ENCODE measurements around the gene PROKR2.

PROKR2 gene

DNA sequence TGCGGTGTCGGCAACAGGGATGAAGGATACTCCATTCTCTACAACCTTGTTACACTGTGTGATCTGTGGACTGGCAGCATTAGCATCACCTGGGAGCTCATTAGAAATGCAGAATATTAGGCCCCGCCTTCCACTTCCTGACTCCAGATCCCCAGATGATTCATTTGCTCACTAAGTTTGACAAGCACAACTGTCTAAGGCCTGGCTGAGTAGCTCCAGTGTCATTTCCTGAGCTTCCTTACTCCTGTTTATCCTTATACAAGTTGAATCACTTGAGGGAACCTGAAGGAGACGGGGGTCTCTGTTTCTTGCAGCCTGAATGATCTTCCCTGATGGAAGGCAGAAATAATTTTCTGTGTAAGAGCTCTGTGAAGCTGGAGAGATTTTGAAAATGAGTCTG lies 32.7 kb upstream of the PROKR2 start:
- Histone ChIP-seq H3K4me1 (ENCODE audit: control insufficient read depth in 1 of 2, insufficient read depth in 2 of 2, low read length in 2 of 2) (no peaks in the 10 kb centered on the region), H3K36me3 (ENCODE audit: control insufficient read depth in 1 of 2, insufficient read depth in 2 of 2, low read length in 2 of 2) (no peaks in the 10 kb centered on the region), H3K4me3 (ENCODE audit: low read depth in 1 of 2, low read length in 2 of 2) (no peak overlapping the region), H3K9ac (ENCODE audit: low read depth in 1 of 2, low read length in 2 of 2) (no peak overlapping the region), H3K27ac (ENCODE audit: low read depth, low read length) (no peak overlapping the region), H3K9me3 (ENCODE audit: control insufficient read depth in 1 of 2, low read length in 2 of 2) (no peaks in the 10 kb centered on the region), H3K27me3 (ENCODE audit: control insufficient read depth in 1 of 2, insufficient read depth in 2 of 2, low read length in 2 of 2) (peaks cover 0 to 3% of the 10 kb centered on the region in 2 donors)

- no peak overlapping the region for H3K27ac ChIP-seq (ENCODE audit: low read depth, low read length)
- no peaks in the 10 kb centered on the region for H3K4me1 ChIP-seq (ENCODE audit: control insufficient read depth in 1 of 2, insufficient read depth in 2 of 2, low read length in 2 of 2)
- H3K9ac ChIP-seq (ENCODE audit: low read depth in 1 of 2, low read length in 2 of 2) = no peak overlapping the region
- H3K36me3 ChIP-seq (ENCODE audit: control insufficient read depth in 1 of 2, insufficient read depth in 2 of 2, low read length in 2 of 2) = no peaks in the 10 kb centered on the region
- H3K27me3 ChIP-seq (ENCODE audit: control insufficient read depth in 1 of 2, insufficient read depth in 2 of 2, low read length in 2 of 2) = no peaks in the 10 kb centered on the region
- no peak overlapping the region for H3K4me3 ChIP-seq (ENCODE audit: low read depth in 1 of 2, low read length in 2 of 2)
- H3K9me3 ChIP-seq (ENCODE audit: control insufficient read depth in 1 of 2, low read length in 2 of 2) = no peaks in the 10 kb centered on the region
Observed at GRCh38 chr20:5342021-5342420, 25.3 kb upstream of the PROKR2 start.

GRCh38 chr20:5331340-5331739 lies 14.6 kb upstream of the PROKR2 start:
- H3K4me3 ChIP-seq (ENCODE audit: low read depth in 1 of 2, low read length in 2 of 2) = no peak overlapping the region
- H3K4me1 ChIP-seq (ENCODE audit: control insufficient read depth in 1 of 2, insufficient read depth in 2 of 2, low read length in 2 of 2) = no peaks in the 10 kb centered on the region
- no peak overlapping the region for H3K9ac ChIP-seq (ENCODE audit: low read depth in 1 of 2, low read length in 2 of 2)
- H3K27ac ChIP-seq (ENCODE audit: low read depth, low read length) = no peak overlapping the region
- no peaks in the 10 kb centered on the region for H3K36me3 ChIP-seq (ENCODE audit: control insufficient read depth in 1 of 2, insufficient read depth in 2 of 2, low read length in 2 of 2)
- no peaks in the 10 kb centered on the region for H3K9me3 ChIP-seq (ENCODE audit: control insufficient read depth in 1 of 2, low read length in 2 of 2)
- H3K27me3 ChIP-seq (ENCODE audit: control insufficient read depth in 1 of 2, insufficient read depth in 2 of 2, low read length in 2 of 2) = peaks cover under 1 to 3% of the 10 kb centered on the region in 2 donors

- H3K4me3 ChIP-seq (ENCODE audit: low read depth in 1 of 2, low read length in 2 of 2) = no peak overlapping the region
- H3K9ac ChIP-seq (ENCODE audit: low read depth in 1 of 2, low read length in 2 of 2) = no peak overlapping the region
- H3K27ac ChIP-seq (ENCODE audit: low read depth, low read length) = no peak overlapping the region
- no peaks in the 10 kb centered on the region for H3K9me3 ChIP-seq (ENCODE audit: control insufficient read depth in 1 of 2, low read length in 2 of 2)
- no peaks in the 10 kb centered on the region for H3K4me1 ChIP-seq (ENCODE audit: control insufficient read depth in 1 of 2, insufficient read depth in 2 of 2, low read length in 2 of 2)
- H3K27me3 ChIP-seq (ENCODE audit: control insufficient read depth in 1 of 2, insufficient read depth in 2 of 2, low read length in 2 of 2) = peaks cover 0 to 3% of the 10 kb centered on the region in 2 donors
- no peaks in the 10 kb centered on the region for H3K36me3 ChIP-seq (ENCODE audit: control insufficient read depth in 1 of 2, insufficient read depth in 2 of 2, low read length in 2 of 2)
Observed at GRCh38 chr20:5328268-5328667, 11.5 kb upstream of the PROKR2 start.

- H3K27ac ChIP-seq (ENCODE audit: low read depth, low read length) = no peak overlapping the region
Observed at GRCh38 chr20:5327356-5327755, 10.6 kb upstream of the PROKR2 start.

GRCh38 chr20:5315807-5316187 lies 957 bp downstream of the PROKR2 start:
- Histone ChIP-seq H3K4me1 (ENCODE audit: control insufficient read depth in 1 of 2, insufficient read depth in 2 of 2, low read length in 2 of 2) (no peaks in the 10 kb centered on the region), H3K9ac (ENCODE audit: low read depth in 1 of 2, low read length in 2 of 2) (no peak overlapping the region), H3K9me3 (ENCODE audit: control insufficient read depth in 1 of 2, low read length in 2 of 2) (no peaks in the 10 kb centered on the region), H3K27me3 (ENCODE audit: control insufficient read depth in 1 of 2, insufficient read depth in 2 of 2, low read length in 2 of 2) (peaks cover 22 to 24% of the 10 kb centered on the region in 2 donors), H3K4me3 (ENCODE audit: low read depth in 1 of 2, low read length in 2 of 2) (no peak overlapping the region), H3K27ac (ENCODE audit: low read depth, low read length) (no peak overlapping the region), H3K36me3 (ENCODE audit: control insufficient read depth in 1 of 2, insufficient read depth in 2 of 2, low read length in 2 of 2) (no peaks in the 10 kb centered on the region)

More at GRCh38 chr20:5327356-5327755, 10.6 kb upstream of the PROKR2 start:
- H3K27me3 ChIP-seq (ENCODE audit: control insufficient read depth in 1 of 2, insufficient read depth in 2 of 2, low read length in 2 of 2) = peaks cover 0 to 3% of the 10 kb centered on the region in 2 donors
- H3K9ac ChIP-seq (ENCODE audit: low read depth in 1 of 2, low read length in 2 of 2) = no peak overlapping the region
- no peaks in the 10 kb centered on the region for H3K9me3 ChIP-seq (ENCODE audit: control insufficient read depth in 1 of 2, low read length in 2 of 2)
- no peaks in the 10 kb centered on the region for H3K36me3 ChIP-seq (ENCODE audit: control insufficient read depth in 1 of 2, insufficient read depth in 2 of 2, low read length in 2 of 2)
- H3K4me3 ChIP-seq (ENCODE audit: low read depth in 1 of 2, low read length in 2 of 2) = no peak overlapping the region
- H3K4me1 ChIP-seq (ENCODE audit: control insufficient read depth in 1 of 2, insufficient read depth in 2 of 2, low read length in 2 of 2) = no peaks in the 10 kb centered on the region

DNA sequence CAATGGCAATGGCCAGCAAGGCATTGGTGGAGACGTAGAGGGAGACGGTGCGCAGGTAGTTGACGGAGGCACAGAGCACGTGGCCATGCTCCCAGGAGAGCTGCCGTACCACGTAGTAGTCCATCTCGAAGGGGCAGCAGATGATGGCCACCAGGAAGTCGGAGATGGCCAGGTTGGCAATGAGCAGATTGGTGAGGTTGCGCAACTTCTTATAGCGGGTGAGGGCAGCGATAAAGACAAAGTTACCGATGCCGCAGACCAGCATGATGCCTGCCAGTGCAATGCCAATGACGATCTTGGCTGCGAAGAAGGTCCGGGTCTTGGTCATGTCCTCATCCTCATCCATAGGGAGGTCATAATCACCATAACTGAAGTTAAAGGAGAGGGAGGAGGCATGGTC lies 2.8 kb downstream of the PROKR2 start:
- H3K4me1 ChIP-seq (ENCODE audit: control insufficient read depth in 1 of 2, insufficient read depth in 2 of 2, low read length in 2 of 2) = no peaks in the 10 kb centered on the region
- peaks cover 22 to 24% of the 10 kb centered on the region in 2 donors for H3K27me3 ChIP-seq (ENCODE audit: control insufficient read depth in 1 of 2, insufficient read depth in 2 of 2, low read length in 2 of 2)
- H3K36me3 ChIP-seq (ENCODE audit: control insufficient read depth in 1 of 2, insufficient read depth in 2 of 2, low read length in 2 of 2) = no peaks in the 10 kb centered on the region
- peaks cover 2 to 4% of the 10 kb centered on the region in 2 donors for H3K9me3 ChIP-seq (ENCODE audit: control insufficient read depth in 1 of 2, low read length in 2 of 2)
- H3K4me3 ChIP-seq (ENCODE audit: low read depth in 1 of 2, low read length in 2 of 2) = no peak overlapping the region
- no peak overlapping the region for H3K9ac ChIP-seq (ENCODE audit: low read depth in 1 of 2, low read length in 2 of 2)
- H3K27ac ChIP-seq (ENCODE audit: low read depth, low read length) = no peak overlapping the region

DNA sequence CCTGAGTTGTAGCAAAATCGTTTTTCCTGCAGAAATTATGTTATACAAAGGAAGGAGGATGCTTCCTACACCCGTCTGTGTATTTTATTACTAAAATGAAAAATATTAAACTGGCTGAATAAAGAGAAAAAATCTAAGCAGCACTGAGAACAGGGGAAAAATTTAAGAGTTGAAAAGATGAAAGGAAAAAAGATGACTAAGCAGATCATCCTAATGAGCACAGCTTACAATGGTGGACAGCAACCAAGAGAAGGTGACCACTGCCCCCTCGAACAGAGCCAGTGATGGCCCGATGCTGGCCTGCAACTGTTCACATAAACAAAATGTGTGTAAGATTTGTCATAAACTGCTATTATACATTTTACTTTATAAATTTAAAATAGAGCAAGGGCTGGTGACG lies 4.2 kb downstream of the PROKR2 start:
- no peak overlapping the region for H3K9ac ChIP-seq (ENCODE audit: low read depth in 1 of 2, low read length in 2 of 2)
- no peaks in the 10 kb centered on the region for H3K36me3 ChIP-seq (ENCODE audit: control insufficient read depth in 1 of 2, insufficient read depth in 2 of 2, low read length in 2 of 2)
- H3K27me3 ChIP-seq (ENCODE audit: control insufficient read depth in 1 of 2, insufficient read depth in 2 of 2, low read length in 2 of 2) = peaks cover 16% of the 10 kb centered on the region in 2 donors
- no peak overlapping the region for H3K4me3 ChIP-seq (ENCODE audit: low read depth in 1 of 2, low read length in 2 of 2)
- H3K9me3 ChIP-seq (ENCODE audit: control insufficient read depth in 1 of 2, low read length in 2 of 2) = peaks cover 6 to 9% of the 10 kb centered on the region in 2 donors
- H3K4me1 ChIP-seq (ENCODE audit: control insufficient read depth in 1 of 2, insufficient read depth in 2 of 2, low read length in 2 of 2) = no peaks in the 10 kb centered on the region
- H3K27ac ChIP-seq (ENCODE audit: low read depth, low read length) = no peak overlapping the region

DNA sequence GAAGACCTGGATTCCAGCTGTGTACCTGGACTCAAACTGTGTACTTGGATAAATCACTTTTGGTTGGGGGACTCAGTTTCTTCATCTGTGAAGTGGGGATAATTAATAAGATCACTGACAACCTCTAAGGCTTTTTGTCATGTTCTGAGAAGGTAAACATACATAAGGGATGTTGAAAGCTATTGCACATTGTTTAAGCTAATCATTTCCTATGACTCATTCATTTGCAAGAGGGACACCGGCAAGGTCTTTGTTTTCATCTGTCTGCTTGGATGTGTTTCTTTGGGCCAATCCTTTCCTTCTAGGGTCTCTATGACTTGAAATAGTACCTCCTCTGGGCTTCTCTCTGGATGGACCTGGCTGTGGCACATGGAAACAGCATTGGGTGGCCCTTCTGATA lies 6.8 kb downstream of the PROKR2 start:
- peaks cover 6 to 9% of the 10 kb centered on the region in 2 donors for H3K9me3 ChIP-seq (ENCODE audit: control insufficient read depth in 1 of 2, low read length in 2 of 2)
- H3K27me3 ChIP-seq (ENCODE audit: control insufficient read depth in 1 of 2, insufficient read depth in 2 of 2, low read length in 2 of 2) = peaks cover 0 to 4% of the 10 kb centered on the region in 2 donors

DNA sequence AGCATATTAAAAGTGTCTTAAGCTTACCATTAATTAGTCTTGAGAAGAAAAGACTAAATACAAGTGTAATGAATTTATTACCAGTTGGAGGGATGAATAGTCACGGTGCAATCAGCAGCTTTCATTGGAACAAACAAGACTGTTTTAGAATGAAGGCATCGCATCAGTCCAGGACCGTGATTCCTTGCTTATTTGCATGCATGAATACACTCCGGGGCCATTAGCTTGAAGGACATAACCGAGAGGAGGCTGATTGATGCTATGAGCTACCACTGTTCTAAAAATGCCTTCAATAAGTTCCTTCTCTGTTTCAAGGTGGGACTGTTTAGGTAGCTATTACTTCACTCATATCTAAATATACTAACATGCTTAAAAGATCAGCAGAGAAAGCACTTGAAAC lies 17.9 kb downstream of the PROKR2 start:
- H3K36me3 ChIP-seq (ENCODE audit: control insufficient read depth in 1 of 2, insufficient read depth in 2 of 2, low read length in 2 of 2) = no peaks in the 10 kb centered on the region
- H3K27me3 ChIP-seq (ENCODE audit: control insufficient read depth in 1 of 2, insufficient read depth in 2 of 2, low read length in 2 of 2) = peaks cover 4 to 6% of the 10 kb centered on the region in 2 donors
- H3K4me1 ChIP-seq (ENCODE audit: control insufficient read depth in 1 of 2, insufficient read depth in 2 of 2, low read length in 2 of 2) = no peaks in the 10 kb centered on the region
- H3K27ac ChIP-seq (ENCODE audit: low read depth, low read length) = no peak overlapping the region
- no peaks in the 10 kb centered on the region for H3K9me3 ChIP-seq (ENCODE audit: control insufficient read depth in 1 of 2, low read length in 2 of 2)
- H3K4me3 ChIP-seq (ENCODE audit: low read depth in 1 of 2, low read length in 2 of 2) = no peak overlapping the region
- no peak overlapping the region for H3K9ac ChIP-seq (ENCODE audit: low read depth in 1 of 2, low read length in 2 of 2)

More for the DNA sequence above, 6.8 kb downstream of the PROKR2 start:
- no peak overlapping the region for H3K27ac ChIP-seq (ENCODE audit: low read depth, low read length)
- no peak overlapping the region for H3K4me3 ChIP-seq (ENCODE audit: low read depth in 1 of 2, low read length in 2 of 2)
- no peaks in the 10 kb centered on the region for H3K36me3 ChIP-seq (ENCODE audit: control insufficient read depth in 1 of 2, insufficient read depth in 2 of 2, low read length in 2 of 2)
- no peak overlapping the region for H3K9ac ChIP-seq (ENCODE audit: low read depth in 1 of 2, low read length in 2 of 2)
- no peaks in the 10 kb centered on the region for H3K4me1 ChIP-seq (ENCODE audit: control insufficient read depth in 1 of 2, insufficient read depth in 2 of 2, low read length in 2 of 2)

Data from duodenal mucosa (tissue), 2 donors.